BJ (cell line): ENCODE results near the gene HSP90AB1. TPM values are rescaled to one million over a fixed set of nuclear protein-coding genes. Genes with fewer than 3 reads are reported as not detected.

Experiments
- CTCF ChIA-PET: fragments of 350-600 bp; formaldehyde crosslinking; extraction: SDS; loops from one replicate; lab custom pipeline; 2021; ENCODE audit warnings: antibody characterized with exemption, inconsistent platforms; lab: Yijun Ruan, JAX
- POLR2A ChIA-PET: fragments of 300-600 bp; sonication (Branson Sonifier 250); formaldehyde crosslinking; extraction: SDS; loops from one replicate; lab custom pipeline; 2021; ENCODE audit warnings: antibody characterized with exemption; lab: Charles Lee
- DNase-seq: peaks from one replicate; pipeline ENCODE4 v3.0.0-alpha.2; 2011; ENCODE audit warnings: low read depth
- H3K27me3 ChIP-seq: 2 replicates; pipeline ENCODE4 v1.6.0; 2011; ENCODE audit warnings: low read length; ENCODE audit not compliant: control insufficient read depth, insufficient read depth
- H3K36me3 ChIP-seq: 2 replicates; pipeline ENCODE4 v1.5.1; 2011; ENCODE audit warnings: low read length; ENCODE audit not compliant: control insufficient read depth, insufficient read depth
- H3K4me3 ChIP-seq: 2 replicates; pipeline ENCODE4 v1.5.1; 2011; ENCODE audit warnings: low read depth, mild to moderate bottlenecking, control low read depth, low read length
- polyA plus RNA-seq: library from polyadenylated mRNA; depleted of rRNA; stranded (reverse); fragments of >200 nt; gene quantifications from 2 replicates; pipeline ENCODE4 v1.2.3, GENCODE V29; 2011
- TF ChIP-seq, protein P1 (sequence below): IDR thresholded peaks from 2 replicates; pipeline ENCODE4 v1.5.1; 2011; ENCODE audit warnings: low read depth, mild to moderate bottlenecking, control low read depth, inconsistent platforms, low read length, moderate library complexity; ENCODE audit not compliant: insufficient read depth

HSP90AB1 gene
- polyA plus RNA-seq, 1 experiment: 578 TPM

GRCh38 chr6:44222486-44223318, 24.2 kb upstream of the HSP90AB1 start:
- DNase-seq: no peak
- CTCF ChIA-PET: interaction anchor here (0.7 to 6.8 kb wide), 8 partner anchors 13 to 87 kb away, joined by 3 to 89 read pairs (median 4); no protein-coding TSS in a partner anchor

GRCh38 chr6:44223319-44224028, 23.4 kb upstream of the HSP90AB1 start, which contains the start of gene SLC29A1:
Gene SLC29A1, plus strand, starts transcription at chr6:44223595. Its CDS starts 3,719 bp downstream, at chr6:44227314.
- Histone ChIP-seq H3K36me3 (no peaks in the 10 kb centered on the region), H3K27me3 (no peaks in the 10 kb centered on the region), H3K4me3 (peak within 1 kb of the TSS; percentile 56)
- DNase-seq: no peak
- ChIA-PET CTCF (interaction anchor here (1.0 to 6.8 kb wide), 6 partner anchors 12 to 86 kb away, joined by 3 to 89 read pairs (median 4); no protein-coding TSS in a partner anchor), POLR2A (interaction anchor here (1.0 kb wide), 1 partner anchor 24 kb away, joined by 3 read pairs; no protein-coding TSS in a partner anchor)
- TF ChIP-seq, protein P1, sequence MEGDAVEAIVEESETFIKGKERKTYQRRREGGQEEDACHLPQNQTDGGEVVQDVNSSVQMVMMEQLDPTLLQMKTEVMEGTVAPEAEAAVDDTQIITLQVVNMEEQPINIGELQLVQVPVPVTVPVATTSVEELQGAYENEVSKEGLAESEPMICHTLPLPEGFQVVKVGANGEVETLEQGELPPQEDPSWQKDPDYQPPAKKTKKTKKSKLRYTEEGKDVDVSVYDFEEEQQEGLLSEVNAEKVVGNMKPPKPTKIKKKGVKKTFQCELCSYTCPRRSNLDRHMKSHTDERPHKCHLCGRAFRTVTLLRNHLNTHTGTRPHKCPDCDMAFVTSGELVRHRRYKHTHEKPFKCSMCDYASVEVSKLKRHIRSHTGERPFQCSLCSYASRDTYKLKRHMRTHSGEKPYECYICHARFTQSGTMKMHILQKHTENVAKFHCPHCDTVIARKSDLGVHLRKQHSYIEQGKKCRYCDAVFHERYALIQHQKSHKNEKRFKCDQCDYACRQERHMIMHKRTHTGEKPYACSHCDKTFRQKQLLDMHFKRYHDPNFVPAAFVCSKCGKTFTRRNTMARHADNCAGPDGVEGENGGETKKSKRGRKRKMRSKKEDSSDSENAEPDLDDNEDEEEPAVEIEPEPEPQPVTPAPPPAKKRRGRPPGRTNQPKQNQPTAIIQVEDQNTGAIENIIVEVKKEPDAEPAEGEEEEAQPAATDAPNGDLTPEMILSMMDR: 0 out of 2 replicates have a peak, but pooled peaks have one; percentile 26

More at GRCh38 chr6:44222486-44223318, 24.2 kb upstream of the HSP90AB1 start:
- H3K4me3 ChIP-seq: peak overlapping the region; percentile 56
- no peaks in the 10 kb centered on the region for H3K36me3 ChIP-seq
- POLR2A ChIA-PET: no interaction called here
- peaks cover 1% of the 10 kb centered on the region; the same call in 1 of the 2 replicates for H3K27me3 ChIP-seq
- TF ChIP-seq, protein P1: no peak

GRCh38 chr6:44224029-44224964, 22.6 kb upstream of the HSP90AB1 start:
- H3K36me3 ChIP-seq: no peaks in the 10 kb centered on the region
- H3K27me3 ChIP-seq: no peaks in the 10 kb centered on the region
- ChIA-PET POLR2A (interaction anchor here (1.0 kb wide), 1 partner anchor 23 kb away, joined by 3 read pairs; no protein-coding TSS in a partner anchor), CTCF (interaction anchor here (0.8 to 6.8 kb wide), 6 partner anchors 11 to 114 kb away, joined by 3 to 89 read pairs (median 4); no protein-coding TSS in a partner anchor)
- peak overlapping the region; percentile 56 for H3K4me3 ChIP-seq
- no peak for DNase-seq
- TF ChIP-seq, protein P1: no peak

DNA sequence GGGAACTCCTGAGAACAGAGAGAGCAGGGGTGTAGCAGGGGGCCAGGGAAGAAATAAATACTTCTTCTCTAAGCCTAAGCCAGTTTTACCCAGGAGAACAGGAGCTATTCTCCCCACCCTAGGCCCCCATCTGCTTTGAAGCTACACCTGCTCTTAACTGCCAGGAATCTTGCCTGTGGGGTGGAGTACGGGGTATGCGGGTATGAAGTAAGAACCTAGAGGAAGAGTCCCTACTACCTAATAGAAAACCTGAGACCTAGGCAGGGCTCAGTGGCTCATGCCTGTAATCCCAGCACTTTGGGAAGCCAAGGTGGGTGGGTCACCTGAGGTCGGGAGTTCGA, 22.0 kb upstream of the HSP90AB1 start:
- Histone ChIP-seq H3K36me3 (no peaks in the 10 kb centered on the region), H3K27me3 (no peaks in the 10 kb centered on the region), H3K4me3 (no peak overlapping the region)
- no peak for DNase-seq
- ChIA-PET POLR2A (no interaction called here), CTCF (interaction anchor here (0.8 to 6.8 kb wide), 3 partner anchors 10 to 114 kb away, joined by 3 to 89 read pairs (median 10); no protein-coding TSS in a partner anchor)
- TF ChIP-seq, protein P1: no peak
